ENCODE results near the gene SBF2.
"Not testable (repeated sequence)": the region's sequence is repeated elsewhere in the genome, so short reads cannot be mapped to it uniquely, and the experiment has no call there.

The SBF2 gene

GRCh38 chr11:10232756-10233155 lies 61.3 kb downstream of the SBF2 start:
- H3K9ac ChIP-seq (ENCODE audit: low read length): no peak overlapping the region
- H3K4ac ChIP-seq (ENCODE audit: low read depth, low read length): no peak overlapping the region
- no peaks in the 10 kb centered on the region for H3K36me3 ChIP-seq (ENCODE audit: control insufficient read depth, insufficient read depth, low read length)
- H3K4me3 ChIP-seq (ENCODE audit: low read length): no peak overlapping the region
- no peak overlapping the region for H3K27ac ChIP-seq (ENCODE audit: low read depth, low read length)
- no peak overlapping the region for H2AK5ac ChIP-seq (ENCODE audit: low read length)
- no peak overlapping the region for H3K4me2 ChIP-seq (ENCODE audit: low read length)
- no CpG with 5 or more reads among the region's 1 CpG for WGBS (ENCODE audit: extremely low coverage, insufficient coverage, low lambda C conversion rate)
- H3K23ac ChIP-seq (ENCODE audit: low read length): no peak overlapping the region
- no peak overlapping the region for H2BK5ac ChIP-seq (ENCODE audit: low read length)
- H2BK120ac ChIP-seq (ENCODE audit: low read depth, low read length): no peak overlapping the region
- no peaks in the 10 kb centered on the region for H3K79me1 ChIP-seq (ENCODE audit: low read length)
- H3K4me1 ChIP-seq (ENCODE audit: control insufficient read depth, low read depth, low read length): no peaks in the 10 kb centered on the region
- H3K27me3 ChIP-seq (ENCODE audit: insufficient read depth, low read length, poor library complexity): no peaks in the 10 kb centered on the region
- no peak overlapping the region for H4K8ac ChIP-seq (ENCODE audit: low read depth, low read length)
- no peak overlapping the region for H4K5ac ChIP-seq (ENCODE audit: low read length)
- DNase-seq: no peak
- H3K56ac ChIP-seq (ENCODE audit: low read length): no peak overlapping the region
- H3K18ac ChIP-seq (ENCODE audit: low read length): no peak overlapping the region
- no peak overlapping the region for H2BK15ac ChIP-seq (replicated peaks; ENCODE audit: low read depth)
- no peaks in the 10 kb centered on the region for H3K79me2 ChIP-seq (ENCODE audit: control insufficient read depth, insufficient read depth, low read length)

GRCh38 chr11:10231803-10232202 lies 62.2 kb downstream of the SBF2 start:
- H4K8ac ChIP-seq (ENCODE audit: low read depth, low read length); H3K27ac ChIP-seq (ENCODE audit: low read depth, low read length); H3K79me1 ChIP-seq (ENCODE audit: low read length); H3K18ac ChIP-seq (ENCODE audit: low read length); H3K4me3 ChIP-seq (ENCODE audit: low read length); H3K4ac ChIP-seq (ENCODE audit: low read depth, low read length); H2BK5ac ChIP-seq (ENCODE audit: low read length); H3K56ac ChIP-seq (ENCODE audit: low read length); H3K79me2 ChIP-seq (ENCODE audit: control insufficient read depth, insufficient read depth, low read length); H3K23ac ChIP-seq (ENCODE audit: low read length); H3K27me3 ChIP-seq (ENCODE audit: insufficient read depth, low read length, poor library complexity); H3K36me3 ChIP-seq (ENCODE audit: control insufficient read depth, insufficient read depth, low read length); H2BK120ac ChIP-seq (ENCODE audit: low read depth, low read length); H2BK15ac ChIP-seq (replicated peaks; ENCODE audit: low read depth); DNase-seq; H3K4me1 ChIP-seq (ENCODE audit: control insufficient read depth, low read depth, low read length); H3K4me2 ChIP-seq (ENCODE audit: low read length); H4K5ac ChIP-seq (ENCODE audit: low read length); H3K9ac ChIP-seq (ENCODE audit: low read length); H2AK5ac ChIP-seq (ENCODE audit: low read length): not testable (repeated sequence)
- no CpG with 5 or more reads among the region's 13 CpGs for WGBS (ENCODE audit: extremely low coverage, insufficient coverage, low lambda C conversion rate)

- no peak overlapping the region for H3K4ac ChIP-seq (ENCODE audit: low read depth, low read length)
- no peaks in the 10 kb centered on the region for H3K79me2 ChIP-seq (ENCODE audit: control insufficient read depth, insufficient read depth, low read length)
- no peak overlapping the region for H3K18ac ChIP-seq (ENCODE audit: low read length)
- no peaks in the 10 kb centered on the region for H3K4me1 ChIP-seq (ENCODE audit: control insufficient read depth, low read depth, low read length)
- DNase-seq: no peak
- no peak overlapping the region for H2BK15ac ChIP-seq (replicated peaks; ENCODE audit: low read depth)
- peaks cover 2% of the 10 kb centered on the region for H3K79me1 ChIP-seq (ENCODE audit: low read length)
- no CpG with 5 or more reads among the region's 2 CpGs for WGBS (ENCODE audit: extremely low coverage, insufficient coverage, low lambda C conversion rate)
- H2AK5ac ChIP-seq (ENCODE audit: low read length): no peak overlapping the region
- H3K27ac ChIP-seq (ENCODE audit: low read depth, low read length): no peak overlapping the region
- no peak overlapping the region for H3K23ac ChIP-seq (ENCODE audit: low read length)
- no peak overlapping the region for H3K56ac ChIP-seq (ENCODE audit: low read length)
- no peaks in the 10 kb centered on the region for H3K27me3 ChIP-seq (ENCODE audit: insufficient read depth, low read length, poor library complexity)
- H4K5ac ChIP-seq (ENCODE audit: low read length): no peak overlapping the region
- no peak overlapping the region for H4K8ac ChIP-seq (ENCODE audit: low read depth, low read length)
- H3K4me2 ChIP-seq (ENCODE audit: low read length): no peak overlapping the region
- no peak overlapping the region for H2BK5ac ChIP-seq (ENCODE audit: low read length)
- no peak overlapping the region for H2BK120ac ChIP-seq (ENCODE audit: low read depth, low read length)
- H3K4me3 ChIP-seq (ENCODE audit: low read length): no peak overlapping the region
- no peaks in the 10 kb centered on the region for H3K36me3 ChIP-seq (ENCODE audit: control insufficient read depth, insufficient read depth, low read length)
- H3K9ac ChIP-seq (ENCODE audit: low read length): no peak overlapping the region
Measured at GRCh38 chr11:10225553-10225952, 68.5 kb downstream of the SBF2 start.

- Histone ChIP-seq H4K5ac (ENCODE audit: low read length) (no peak overlapping the region), H3K56ac (ENCODE audit: low read length) (no peak overlapping the region), H2BK120ac (ENCODE audit: low read depth, low read length) (no peak overlapping the region), H3K27me3 (ENCODE audit: insufficient read depth, low read length, poor library complexity) (no peaks in the 10 kb centered on the region), H3K18ac (ENCODE audit: low read length) (no peak overlapping the region), H3K4ac (ENCODE audit: low read depth, low read length) (no peak overlapping the region), H3K4me3 (ENCODE audit: low read length) (no peak overlapping the region), H2BK5ac (ENCODE audit: low read length) (no peak overlapping the region), H3K27ac (ENCODE audit: low read depth, low read length) (no peak overlapping the region), H3K4me2 (ENCODE audit: low read length) (no peak overlapping the region), H3K79me1 (ENCODE audit: low read length) (peaks cover 2% of the 10 kb centered on the region), H3K79me2 (ENCODE audit: control insufficient read depth, insufficient read depth, low read length) (no peaks in the 10 kb centered on the region), H3K9ac (ENCODE audit: low read length) (no peak overlapping the region), H3K23ac (ENCODE audit: low read length) (no peak overlapping the region), H2BK15ac (replicated peaks; ENCODE audit: low read depth) (no peak overlapping the region), H4K8ac (ENCODE audit: low read depth, low read length) (no peak overlapping the region), H3K4me1 (ENCODE audit: control insufficient read depth, low read depth, low read length) (no peaks in the 10 kb centered on the region), H2AK5ac (ENCODE audit: low read length) (no peak overlapping the region), H3K36me3 (ENCODE audit: control insufficient read depth, insufficient read depth, low read length) (no peaks in the 10 kb centered on the region)
- WGBS (ENCODE audit: extremely low coverage, insufficient coverage, low lambda C conversion rate): no CpG with 5 or more reads among the region's 3 CpGs
- no peak for DNase-seq
Measured at GRCh38 chr11:10222399-10222798, 71.6 kb downstream of the SBF2 start.

DNA sequence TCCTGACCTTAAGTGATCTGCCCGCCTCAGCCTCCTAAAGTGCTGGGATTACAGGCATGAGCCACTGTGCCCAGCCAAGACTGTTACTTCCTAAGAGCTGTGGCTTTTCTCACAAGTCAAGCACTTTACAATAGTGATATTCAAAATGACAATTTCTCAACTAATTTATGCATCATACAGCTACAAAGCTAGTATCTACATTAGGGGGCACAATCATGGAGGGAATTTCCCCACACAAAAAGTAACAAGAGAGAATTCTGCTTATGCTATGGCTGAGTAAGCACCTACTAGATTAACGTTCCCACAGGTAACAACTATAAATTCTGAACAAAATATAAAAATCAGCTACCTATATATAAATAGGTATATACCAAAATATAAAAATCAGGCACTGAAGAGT lies 72.7 kb downstream of the SBF2 start:
- Histone ChIP-seq H2AK5ac (ENCODE audit: low read length) (no peak overlapping the region), H3K79me1 (ENCODE audit: low read length) (peaks cover 2% of the 10 kb centered on the region), H3K56ac (ENCODE audit: low read length) (no peak overlapping the region), H3K4me2 (ENCODE audit: low read length) (no peak overlapping the region), H4K5ac (ENCODE audit: low read length) (no peak overlapping the region), H3K23ac (ENCODE audit: low read length) (no peak overlapping the region), H2BK15ac (replicated peaks; ENCODE audit: low read depth) (no peak overlapping the region), H3K4ac (ENCODE audit: low read depth, low read length) (no peak overlapping the region), H2BK5ac (ENCODE audit: low read length) (no peak overlapping the region), H4K8ac (ENCODE audit: low read depth, low read length) (no peak overlapping the region), H3K9ac (ENCODE audit: low read length) (no peak overlapping the region), H2BK120ac (ENCODE audit: low read depth, low read length) (no peak overlapping the region), H3K36me3 (ENCODE audit: control insufficient read depth, insufficient read depth, low read length) (no peaks in the 10 kb centered on the region), H3K27ac (ENCODE audit: low read depth, low read length) (no peak overlapping the region), H3K4me3 (ENCODE audit: low read length) (no peak overlapping the region), H3K18ac (ENCODE audit: low read length) (no peak overlapping the region), H3K4me1 (ENCODE audit: control insufficient read depth, low read depth, low read length) (no peaks in the 10 kb centered on the region), H3K79me2 (ENCODE audit: control insufficient read depth, insufficient read depth, low read length) (no peaks in the 10 kb centered on the region), H3K27me3 (ENCODE audit: insufficient read depth, low read length, poor library complexity) (no peaks in the 10 kb centered on the region)
- no CpG with 5 or more reads among the region's 2 CpGs for WGBS (ENCODE audit: extremely low coverage, insufficient coverage, low lambda C conversion rate)
- no peak for DNase-seq

DNA sequence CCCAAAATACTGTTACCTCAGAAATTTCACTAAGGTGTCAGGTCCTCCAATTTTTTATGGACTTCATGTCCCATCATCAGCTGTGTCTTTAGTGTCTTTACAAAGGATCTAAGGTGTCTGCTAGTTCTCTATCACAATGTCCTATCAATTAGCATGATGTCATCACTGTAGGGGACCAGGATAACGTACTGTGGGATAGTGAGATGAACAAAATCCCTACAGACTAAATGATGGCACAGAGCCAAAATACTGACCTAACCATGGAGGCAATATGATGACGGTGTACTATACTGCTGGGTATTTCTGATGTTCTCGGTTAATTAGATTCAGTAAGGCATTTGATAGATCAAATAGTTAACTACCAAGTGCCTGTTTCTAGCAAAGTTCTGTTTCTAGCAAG lies 82.5 kb downstream of the SBF2 start:
- no CpG with 5 or more reads among the region's 3 CpGs for WGBS (ENCODE audit: extremely low coverage, insufficient coverage, low lambda C conversion rate)
- Histone ChIP-seq H4K8ac (ENCODE audit: low read depth, low read length) (no peak overlapping the region), H3K4me3 (ENCODE audit: low read length) (no peak overlapping the region), H3K4me1 (ENCODE audit: control insufficient read depth, low read depth, low read length) (no peaks in the 10 kb centered on the region), H2BK15ac (replicated peaks; ENCODE audit: low read depth) (no peak overlapping the region), H3K4ac (ENCODE audit: low read depth, low read length) (no peak overlapping the region), H3K79me1 (ENCODE audit: low read length) (peaks cover 2% of the 10 kb centered on the region), H3K79me2 (ENCODE audit: control insufficient read depth, insufficient read depth, low read length) (no peaks in the 10 kb centered on the region), H3K9ac (ENCODE audit: low read length) (no peak overlapping the region), H2BK5ac (ENCODE audit: low read length) (no peak overlapping the region), H3K56ac (ENCODE audit: low read length) (no peak overlapping the region), H4K5ac (ENCODE audit: low read length) (no peak overlapping the region), H3K4me2 (ENCODE audit: low read length) (no peak overlapping the region), H2AK5ac (ENCODE audit: low read length) (no peak overlapping the region), H3K36me3 (ENCODE audit: control insufficient read depth, insufficient read depth, low read length) (no peaks in the 10 kb centered on the region), H2BK120ac (ENCODE audit: low read depth, low read length) (no peak overlapping the region), H3K23ac (ENCODE audit: low read length) (no peak overlapping the region), H3K27ac (ENCODE audit: low read depth, low read length) (no peak overlapping the region), H3K27me3 (ENCODE audit: insufficient read depth, low read length, poor library complexity) (no peaks in the 10 kb centered on the region), H3K18ac (ENCODE audit: low read length) (no peak overlapping the region)
- no peak for DNase-seq
